Mammary epithelial cell (primary cell): ENCODE measurements around the gene GCAT.

Experiments
- EZH2 ChIP-seq: IDR thresholded peaks from 2 replicates; pipeline ENCODE4 v1.6.1; 2012; ENCODE audit warnings: low read length, inconsistent platforms, borderline replicate concordance
- TF ChIP-seq, protein P1 (sequence below), 2 donors: IDR thresholded peaks in 1 of 2; conservative IDR thresholded peaks in 1 of 2; 2 replicates each; pipeline ENCODE4 v1.5.1; 2011 to 2012; ENCODE audit warnings: inconsistent platforms in 2 of 2, low read length in 2 of 2, mild to moderate bottlenecking in 2 of 2, control low read depth in 1 of 2, low read depth in 1 of 2; ENCODE audit not compliant: insufficient read depth in 1 of 2; ENCODE audit errors: extremely low read depth in 1 of 2

DNA sequence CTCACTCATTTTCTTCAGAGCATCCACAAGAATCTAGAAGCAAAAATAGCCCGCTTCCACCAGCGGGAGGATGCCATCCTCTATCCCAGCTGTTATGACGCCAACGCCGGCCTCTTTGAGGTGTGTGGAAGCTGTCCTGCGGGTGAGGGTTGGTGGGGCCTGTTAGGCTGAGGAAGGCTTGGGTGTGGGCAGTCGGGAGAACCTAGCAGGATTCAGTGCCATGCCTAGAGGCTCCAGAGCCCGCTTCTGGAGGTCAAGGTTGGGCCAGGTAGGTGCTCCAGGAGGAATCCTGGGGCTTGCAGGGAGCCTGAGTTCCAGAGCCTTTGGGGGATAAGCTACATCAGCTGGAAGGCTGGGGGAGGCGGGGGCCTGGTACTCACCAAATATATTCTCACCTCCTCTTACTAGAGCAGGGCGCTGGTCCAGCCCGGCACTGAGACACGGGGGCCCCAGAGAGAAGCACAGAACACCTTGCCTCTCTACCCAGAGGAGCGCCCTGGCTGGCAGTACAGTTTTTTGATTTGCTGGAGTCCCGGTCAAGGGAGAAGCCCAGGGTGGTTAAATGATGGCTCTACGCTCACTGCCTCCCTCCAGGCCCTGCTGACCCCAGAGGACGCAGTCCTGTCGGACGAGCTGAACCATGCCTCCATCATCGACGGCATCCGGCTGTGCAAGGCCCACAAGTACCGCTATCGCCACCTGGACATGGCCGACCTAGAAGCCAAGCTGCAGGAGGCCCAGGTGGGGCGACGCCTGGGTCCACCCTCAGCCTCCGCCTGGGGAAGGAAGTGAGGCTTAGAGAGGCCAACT, 5.3 kb downstream of the GCAT start:
- TF ChIP-seq, protein P1, sequence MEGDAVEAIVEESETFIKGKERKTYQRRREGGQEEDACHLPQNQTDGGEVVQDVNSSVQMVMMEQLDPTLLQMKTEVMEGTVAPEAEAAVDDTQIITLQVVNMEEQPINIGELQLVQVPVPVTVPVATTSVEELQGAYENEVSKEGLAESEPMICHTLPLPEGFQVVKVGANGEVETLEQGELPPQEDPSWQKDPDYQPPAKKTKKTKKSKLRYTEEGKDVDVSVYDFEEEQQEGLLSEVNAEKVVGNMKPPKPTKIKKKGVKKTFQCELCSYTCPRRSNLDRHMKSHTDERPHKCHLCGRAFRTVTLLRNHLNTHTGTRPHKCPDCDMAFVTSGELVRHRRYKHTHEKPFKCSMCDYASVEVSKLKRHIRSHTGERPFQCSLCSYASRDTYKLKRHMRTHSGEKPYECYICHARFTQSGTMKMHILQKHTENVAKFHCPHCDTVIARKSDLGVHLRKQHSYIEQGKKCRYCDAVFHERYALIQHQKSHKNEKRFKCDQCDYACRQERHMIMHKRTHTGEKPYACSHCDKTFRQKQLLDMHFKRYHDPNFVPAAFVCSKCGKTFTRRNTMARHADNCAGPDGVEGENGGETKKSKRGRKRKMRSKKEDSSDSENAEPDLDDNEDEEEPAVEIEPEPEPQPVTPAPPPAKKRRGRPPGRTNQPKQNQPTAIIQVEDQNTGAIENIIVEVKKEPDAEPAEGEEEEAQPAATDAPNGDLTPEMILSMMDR (conservative IDR thresholded peaks at IDR 0.05 in 1 of 2, IDR thresholded peaks at IDR 0.05 in 1 of 2; ENCODE audit: extremely low read depth in 1 of 2, insufficient read depth in 1 of 2, low read depth in 1 of 2, low read length in 2 of 2), result no peak
- TF ChIP-seq EZH2, result no peak
